ENCODE data around the gene URM1.
A peak's percentile ranks its signal among the peaks of the same experiment; 100 is the strongest.
"Not testable (repeated sequence)": the region's sequence is repeated elsewhere in the genome, so short reads cannot be mapped to it uniquely, and the experiment has no call there.

Gene URM1

DNA sequence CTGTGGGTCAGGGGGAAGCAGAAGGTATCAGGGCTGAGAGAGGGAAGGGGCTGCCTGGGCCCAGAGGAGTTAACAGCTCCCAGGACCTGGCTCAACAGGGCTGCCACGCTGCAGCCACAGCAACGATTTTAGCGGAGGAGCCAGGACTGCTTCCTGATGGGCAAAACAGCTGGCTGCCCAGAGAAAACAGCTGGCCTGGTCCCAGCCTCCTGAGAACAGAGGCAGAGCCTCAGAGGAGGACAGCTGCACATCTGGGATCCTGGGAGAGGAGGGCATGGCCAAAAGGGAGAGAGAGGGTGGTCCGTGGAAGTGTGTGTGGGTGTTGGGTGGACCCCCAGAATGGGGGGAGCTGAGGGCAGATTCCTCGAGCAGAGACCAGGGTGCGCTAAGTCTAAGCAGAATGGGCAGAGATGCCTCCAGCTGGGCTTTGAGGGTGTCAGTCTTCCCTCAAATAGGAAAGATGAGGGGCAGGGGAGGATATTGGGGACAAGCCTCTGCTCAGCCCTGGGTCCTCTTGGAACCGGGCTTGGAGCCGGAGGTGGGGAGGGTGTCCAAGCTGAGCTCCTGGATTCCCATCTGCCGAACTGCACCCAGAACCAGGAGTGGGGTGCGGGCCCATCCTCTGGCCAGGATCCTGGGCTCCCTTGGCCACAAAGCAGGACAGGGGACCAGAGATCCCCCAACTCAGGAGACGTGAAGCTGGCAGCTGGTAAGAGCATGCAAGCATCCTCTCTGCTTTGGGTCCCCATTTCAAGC lies 40.4 kb downstream of the URM1 start:
- no peak for DNase-seq

DNA sequence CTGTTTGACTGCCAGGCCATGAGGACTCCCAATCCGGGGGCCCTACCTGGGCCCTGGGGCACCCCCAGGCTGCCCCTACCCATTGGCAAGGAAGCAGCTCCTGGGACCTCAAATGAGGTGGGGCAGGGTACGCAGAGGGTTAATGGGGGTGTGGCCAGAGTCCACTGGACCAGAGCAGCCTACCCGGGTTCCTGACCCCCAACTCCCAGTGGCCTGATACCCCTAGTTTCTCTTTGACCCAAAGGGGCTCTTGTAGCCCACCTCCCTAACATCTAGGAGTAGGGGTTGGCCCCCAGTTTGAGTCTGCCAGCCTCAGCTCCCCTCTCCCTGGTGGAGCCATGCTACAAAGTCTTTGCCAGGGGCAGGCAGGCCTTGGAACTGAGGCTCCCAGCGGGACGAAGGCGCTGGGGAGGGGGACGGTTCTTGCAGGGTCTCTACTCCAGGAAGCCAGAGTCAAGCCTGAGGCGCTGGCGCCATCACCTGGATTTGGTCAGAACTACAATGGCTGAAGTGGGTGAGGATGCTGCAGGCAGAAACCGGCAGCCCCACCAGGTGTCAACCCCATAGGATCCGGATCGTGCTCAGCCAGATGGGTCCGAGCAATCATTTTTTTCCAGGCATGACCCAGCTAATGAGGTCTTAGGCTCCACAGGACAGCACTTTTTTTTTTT lies 41.1 kb downstream of the URM1 start:
- DNase-seq = no peak

- DNase-seq = not testable (repeated sequence)
Observed at GRCh38 chr9:128413728-128414127, 42.6 kb downstream of the URM1 start.

- DNase-seq = no peak
Observed at GRCh38 chr9:128414461-128414860, 43.3 kb downstream of the URM1 start.

- no peak for DNase-seq
Observed at GRCh38 chr9:128415281-128415680, 44.1 kb downstream of the URM1 start.

DNA sequence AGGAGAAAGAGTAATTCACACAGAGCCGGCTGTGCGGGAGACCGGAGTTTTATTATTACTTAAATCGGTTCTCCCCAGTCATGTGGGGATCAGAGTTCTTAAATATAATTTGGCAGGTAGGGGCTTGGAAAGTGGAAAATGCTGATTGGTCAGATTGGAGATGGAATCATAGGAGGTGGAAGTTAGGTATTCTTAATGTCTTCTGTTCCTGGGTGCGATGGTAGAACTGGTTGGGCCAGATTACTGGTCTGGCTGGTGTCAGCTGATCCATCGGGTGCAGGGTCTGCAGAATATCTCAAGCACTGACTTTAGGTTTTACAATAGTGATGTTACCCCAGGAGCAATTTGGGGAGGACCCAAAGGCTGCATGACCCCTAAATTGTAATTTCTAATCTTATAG lies 44.8 kb downstream of the URM1 start:
- DNase-seq = no peak

- no peak for DNase-seq
Observed at GRCh38 chr9:128416432-128417019, 45.4 kb downstream of the URM1 start.

- DNase-seq = no peak
Observed at GRCh38 chr9:128419061-128419925, 48.1 kb downstream of the URM1 start.

- DNase-seq = peak; percentile 53
Observed at GRCh38 chr9:128420060-128420650, 49.0 kb downstream of the URM1 start.

GRCh38 chr9:128420651-128421481 lies 49.7 kb downstream of the URM1 start, which contains the start of gene CERCAM:
Gene CERCAM (plus strand): TSS chr9:128420857. CDS start chr9:128420878, 21 bp downstream.
- peak; percentile 49 for DNase-seq

DNA sequence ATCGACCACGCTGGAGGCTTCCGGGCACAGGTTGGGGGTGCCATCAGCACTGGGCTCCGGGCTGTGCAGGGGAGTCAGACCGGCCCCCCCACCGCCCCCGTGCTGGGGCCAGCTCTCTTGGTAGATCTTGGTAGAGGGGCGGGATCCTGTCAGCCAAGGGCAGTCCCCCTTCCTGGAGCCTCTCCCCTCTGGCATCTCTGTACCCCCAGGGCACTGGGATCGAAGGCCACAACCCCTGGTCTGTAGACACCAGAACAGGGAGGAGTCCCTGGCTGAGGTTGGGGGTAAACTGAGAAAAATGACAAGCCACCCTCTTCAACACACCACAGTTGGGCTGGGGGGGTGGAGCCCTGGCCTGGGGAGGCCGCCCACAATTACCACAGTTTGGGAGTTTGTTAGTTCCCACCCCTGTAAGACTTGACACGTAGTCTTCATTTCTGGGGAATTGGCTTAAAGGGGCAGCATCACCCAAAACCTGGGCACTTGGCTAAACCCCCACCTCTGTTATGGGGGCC lies 50.4 kb downstream of the URM1 start:
- no peak for DNase-seq

DNA sequence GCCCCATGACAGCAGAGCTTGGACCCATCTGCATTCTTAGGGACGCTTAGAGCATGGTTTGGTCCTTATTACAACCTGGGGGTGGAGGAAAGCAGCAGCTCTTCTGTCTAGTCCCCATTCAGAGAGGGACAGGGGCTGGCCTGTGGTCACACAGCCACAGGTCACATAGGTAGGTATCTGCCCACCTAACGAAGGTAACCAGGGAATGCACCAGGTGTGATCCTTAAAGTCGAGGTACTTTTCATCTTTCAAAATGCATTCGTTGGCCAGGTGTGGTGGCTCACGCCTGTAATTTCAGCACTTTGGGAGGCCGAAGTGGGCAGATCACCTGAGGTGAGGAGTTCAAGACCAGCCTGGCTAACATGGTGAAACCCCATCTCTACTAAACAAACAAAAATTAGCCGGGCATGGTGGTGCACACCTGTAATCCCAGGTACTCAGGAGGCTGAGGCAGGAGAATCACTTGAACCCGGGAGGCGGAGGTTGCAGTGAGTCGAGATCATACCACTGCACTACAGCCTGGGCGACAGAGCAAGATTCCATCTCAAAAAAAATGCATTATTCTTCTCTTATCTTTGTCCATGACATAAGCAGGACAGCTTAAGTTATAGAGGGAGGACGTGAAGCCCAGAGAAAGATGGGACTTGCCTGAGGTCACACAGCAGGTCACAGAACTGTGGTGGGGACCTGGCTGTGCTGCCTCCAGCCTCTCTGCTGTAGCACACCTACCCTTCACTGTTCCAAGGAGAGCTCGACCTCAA lies 51.0 kb downstream of the URM1 start:
- not testable (repeated sequence) for DNase-seq

DNA sequence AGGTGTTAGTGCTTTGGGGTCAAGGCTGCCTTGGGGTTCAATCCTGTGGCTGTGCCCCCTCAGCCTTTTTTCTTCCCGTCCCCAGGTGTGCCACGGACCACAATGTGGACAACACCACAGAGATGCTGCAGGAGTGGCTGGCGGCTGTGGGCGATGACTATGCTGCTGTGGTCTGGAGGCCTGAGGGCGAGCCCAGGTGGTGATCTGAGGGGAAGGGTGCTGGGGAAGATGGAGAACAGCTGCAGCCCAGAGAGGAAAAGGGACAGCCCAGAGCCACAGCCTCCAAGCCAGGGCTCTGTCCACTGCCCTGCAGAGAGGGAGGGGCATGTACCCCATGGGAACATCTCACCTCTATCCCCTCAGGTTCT lies 51.6 kb downstream of the URM1 start:
- no peak for DNase-seq

DNA sequence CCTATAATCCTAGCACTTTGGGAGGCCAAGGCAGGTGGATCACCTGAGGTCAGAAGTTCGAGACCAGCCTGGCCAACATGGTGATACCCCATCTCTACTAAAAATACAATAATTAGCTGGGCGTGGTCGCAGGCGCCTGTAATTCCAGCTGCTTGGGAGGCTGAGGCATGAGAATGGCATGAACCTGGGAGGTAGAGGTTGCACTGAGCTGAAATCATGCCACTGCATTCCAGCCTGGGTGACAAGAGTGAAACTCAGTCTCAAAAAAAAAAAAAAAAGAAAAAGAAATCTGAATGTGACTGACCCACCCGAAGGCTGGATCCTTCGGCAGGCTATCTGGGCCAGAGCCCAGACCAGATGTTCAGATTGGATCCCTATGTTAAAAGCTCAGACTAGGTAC lies 52.2 kb downstream of the URM1 start:
- not testable (repeated sequence) for DNase-seq

DNA sequence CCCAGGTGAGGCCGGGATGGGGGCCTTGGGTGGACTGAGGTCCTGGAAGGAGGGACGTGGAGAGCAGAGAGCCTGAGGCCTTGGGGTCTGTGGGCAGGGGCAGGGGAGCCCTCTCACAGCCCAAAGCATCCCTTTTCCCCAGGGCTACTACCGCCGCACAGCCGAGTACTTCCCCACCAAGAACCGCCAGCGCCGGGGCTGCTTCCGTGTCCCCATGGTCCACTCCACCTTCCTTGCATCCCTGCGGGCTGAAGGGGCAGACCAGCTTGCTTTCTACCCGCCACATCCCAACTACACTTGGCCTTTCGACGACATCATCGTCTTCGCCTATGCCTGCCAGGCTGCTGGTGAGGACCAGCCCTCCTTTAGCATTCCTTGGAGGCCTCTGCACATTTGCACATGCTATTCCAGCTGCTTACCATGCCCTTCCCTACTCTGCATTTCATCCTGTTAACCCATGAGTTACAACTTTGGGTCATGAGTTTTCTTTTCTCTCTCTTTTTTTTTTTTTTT lies 53.1 kb downstream of the URM1 start:
- no peak for DNase-seq

DNA sequence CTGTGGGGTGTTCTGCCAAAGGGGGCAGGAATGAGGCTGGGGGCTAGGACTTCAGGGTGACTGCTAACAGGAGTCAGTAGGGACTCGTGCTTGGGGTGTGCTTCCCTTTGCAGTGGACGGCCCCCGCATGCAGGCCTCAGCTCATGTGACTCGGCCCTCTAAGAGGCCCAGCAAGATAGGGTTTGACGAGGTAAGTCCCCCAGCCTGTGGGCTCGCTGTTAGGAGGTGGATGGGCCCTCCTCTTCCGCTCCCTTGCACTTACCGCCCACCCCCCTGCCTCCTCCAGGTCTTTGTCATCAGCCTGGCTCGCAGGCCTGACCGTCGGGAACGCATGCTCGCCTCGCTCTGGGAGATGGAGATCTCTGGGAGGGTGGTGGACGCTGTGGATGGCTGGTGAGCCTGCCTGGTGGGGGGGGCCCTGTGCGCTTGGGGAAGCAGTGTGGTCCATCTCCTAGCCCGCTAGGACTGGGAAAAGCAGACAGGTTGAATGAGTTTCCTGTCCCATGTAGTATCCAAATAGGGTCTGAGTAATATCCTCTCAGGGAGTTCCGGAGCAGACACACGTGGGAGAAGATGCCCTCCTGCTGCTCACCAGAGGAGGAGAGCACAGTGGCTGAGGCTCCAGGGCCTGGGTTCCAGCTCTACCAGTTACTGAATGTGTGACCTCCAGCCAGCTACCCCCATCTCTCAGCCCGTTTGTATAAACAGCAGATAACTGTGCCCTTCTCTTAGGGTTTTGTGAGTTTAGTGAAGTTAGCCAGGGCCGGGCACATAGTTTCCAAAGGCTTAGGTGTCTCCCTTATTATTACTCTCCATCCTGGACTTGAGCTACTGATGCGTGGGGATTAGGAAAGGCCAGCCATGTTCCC lies 57.7 kb downstream of the URM1 start:
- DNase-seq = no peak

GRCh38 chr9:128429513-128430086 lies 58.4 kb downstream of the URM1 start:
- no peak for DNase-seq

GRCh38 chr9:128431207-128431606 lies 60.0 kb downstream of the URM1 start:
- no peak for DNase-seq

- DNase-seq = no peak
Observed at GRCh38 chr9:128434340-128434739, 63.2 kb downstream of the URM1 start.
